ENCODE data around the gene TRIM2.

- TF ChIP-seq POLR2A (IDR thresholded peaks at IDR 0.05; ENCODE audit: low read length) (no peak), GATA1 (IDR thresholded peaks at IDR 0.05; ENCODE audit: low read depth, low read length) (no peak)
Observed at GRCh38 chr4:153209410-153209809, 5.2 kb downstream of the TRIM2 start.
